ENCODE results near the gene TSKS. TPM values are rescaled to one million over a fixed set of nuclear protein-coding genes. Genes with fewer than 3 reads are reported as not detected.

The TSKS gene
- total and polyA plus RNA-seq, 11 donors: 0.23 to 0.77 (median 0.40) TPM; not detected in 3

DNA sequence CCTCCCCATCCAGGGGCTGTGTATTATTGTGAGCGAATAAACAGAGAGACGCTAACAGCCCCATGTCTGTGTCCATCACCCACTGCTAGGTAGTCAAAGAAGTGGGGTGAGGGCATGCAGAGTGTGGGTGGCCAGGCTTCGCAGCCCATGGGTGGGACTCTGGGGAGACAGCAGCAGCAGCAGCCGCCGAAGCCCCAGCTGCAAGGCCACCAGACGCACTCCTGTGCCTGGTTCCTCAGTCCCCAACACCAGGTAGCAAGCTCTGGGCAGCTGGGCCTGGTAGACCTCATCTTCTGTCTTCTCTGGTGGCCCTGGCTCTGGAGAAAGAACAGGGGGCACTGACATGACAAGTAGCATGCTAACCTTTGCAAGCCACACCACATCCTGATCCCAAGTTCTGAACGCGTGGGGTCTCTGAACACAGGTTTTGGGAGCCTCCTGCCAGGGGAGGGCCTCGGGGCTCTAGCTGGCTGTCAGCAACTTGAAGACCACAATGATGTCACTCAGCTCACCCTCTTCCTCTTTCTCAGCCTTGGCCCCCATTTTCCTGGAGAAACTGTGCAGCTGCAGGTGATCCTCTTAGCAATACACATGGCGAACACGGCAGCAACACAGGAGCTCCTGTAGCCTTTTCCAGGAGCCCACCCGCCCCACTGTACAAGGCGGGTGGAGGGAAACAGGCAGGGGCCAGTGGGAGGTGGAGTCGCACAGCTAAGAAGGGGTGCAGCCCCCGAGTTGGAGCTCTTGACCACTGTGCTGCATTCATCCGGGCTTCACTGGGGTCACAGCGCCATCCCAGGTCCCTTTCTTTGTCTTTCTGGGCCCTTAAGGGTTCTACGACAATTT is 44.2 kb upstream of the TSKS start:
- Histone ChIP-seq H3K27ac (peak overlapping the region in 1 of 12 donors; percentile 32), H3K27me3 (no peaks in the 10 kb centered on the region), H3K4me3 (no peak overlapping the region), H3K9me3 (no peaks in the 10 kb centered on the region), H3K4me1 (peaks cover 0 to 28% (median 17%) of the 10 kb centered on the region in 12 donors), H3K36me3 (peaks cover 0 to 54% (median 44%) of the 10 kb centered on the region in 9 donors)
- DNase-seq: no peak
- no peak for ATAC-seq
- TF ChIP-seq, protein P1, sequence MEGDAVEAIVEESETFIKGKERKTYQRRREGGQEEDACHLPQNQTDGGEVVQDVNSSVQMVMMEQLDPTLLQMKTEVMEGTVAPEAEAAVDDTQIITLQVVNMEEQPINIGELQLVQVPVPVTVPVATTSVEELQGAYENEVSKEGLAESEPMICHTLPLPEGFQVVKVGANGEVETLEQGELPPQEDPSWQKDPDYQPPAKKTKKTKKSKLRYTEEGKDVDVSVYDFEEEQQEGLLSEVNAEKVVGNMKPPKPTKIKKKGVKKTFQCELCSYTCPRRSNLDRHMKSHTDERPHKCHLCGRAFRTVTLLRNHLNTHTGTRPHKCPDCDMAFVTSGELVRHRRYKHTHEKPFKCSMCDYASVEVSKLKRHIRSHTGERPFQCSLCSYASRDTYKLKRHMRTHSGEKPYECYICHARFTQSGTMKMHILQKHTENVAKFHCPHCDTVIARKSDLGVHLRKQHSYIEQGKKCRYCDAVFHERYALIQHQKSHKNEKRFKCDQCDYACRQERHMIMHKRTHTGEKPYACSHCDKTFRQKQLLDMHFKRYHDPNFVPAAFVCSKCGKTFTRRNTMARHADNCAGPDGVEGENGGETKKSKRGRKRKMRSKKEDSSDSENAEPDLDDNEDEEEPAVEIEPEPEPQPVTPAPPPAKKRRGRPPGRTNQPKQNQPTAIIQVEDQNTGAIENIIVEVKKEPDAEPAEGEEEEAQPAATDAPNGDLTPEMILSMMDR (IDR thresholded peaks at IDR 0.05): no peak
- TF ChIP-seq POLR2A (IDR thresholded peaks at IDR 0.05): no peak
- 84 to 88% (median 87%) methylated on average over 17 to 18 of the region's 18 CpGs for WGBS, 4 donors
- intact Hi-C loops (cut with DNase I): loop anchor here in 5 of 10 donors (5.0 kb wide), 3 partner anchors 35 to 130 kb away; partner anchors contain the start of genes AP2A1 (in 3 of the 5) and PRMT1 (in 1 of the 5)

- ATAC-seq: no peak
- peaks cover 0 to 33% (median 17%) of the 10 kb centered on the region in 12 donors for H3K4me1 ChIP-seq
- no peaks in the 10 kb centered on the region for H3K27me3 ChIP-seq
- intact Hi-C loops (cut with DNase I): loop anchor here in 5 of 10 donors (5.0 kb wide), 3 partner anchors 34 to 129 kb away; partner anchors contain the start of genes AP2A1 (in 3 of the 5) and PRMT1 (in 1 of the 5)
- TF ChIP-seq POLR2A (IDR thresholded peaks at IDR 0.05): no peak
- TF ChIP-seq, protein P1 (IDR thresholded peaks at IDR 0.05): no peak
- H3K27ac ChIP-seq: no peak overlapping the region
- no peak for DNase-seq
- 88 to 93% (median 92%) methylated on average over 8 of the region's 8 CpGs for WGBS, 4 donors
- no peak overlapping the region for H3K4me3 ChIP-seq
- no peaks in the 10 kb centered on the region for H3K9me3 ChIP-seq
- peaks cover 0 to 59% (median 47%) of the 10 kb centered on the region in 9 donors for H3K36me3 ChIP-seq
These were observed 43.5 kb upstream of the TSKS start for GRCh38 chr19:49806620-49806959.

GRCh38 chr19:49805822-49806619 is 42.9 kb upstream of the TSKS start:
- ATAC-seq (no peak), DNase-seq (no peak)
- Histone ChIP-seq H3K4me3 (no peak overlapping the region), H3K4me1 (peaks cover 0 to 35% (median 19%) of the 10 kb centered on the region in 12 donors), H3K9me3 (no peaks in the 10 kb centered on the region), H3K27ac (no peak overlapping the region), H3K27me3 (no peaks in the 10 kb centered on the region), H3K36me3 (peaks cover 0 to 64% (median 49%) of the 10 kb centered on the region in 9 donors)
- TF ChIP-seq POLR2A (IDR thresholded peaks at IDR 0.05): no peak
- TF ChIP-seq, protein P1 (IDR thresholded peaks at IDR 0.05): no peak
- WGBS, 4 donors: 85 to 92% (median 87%) methylated on average over 16 to 20 of the region's 20 CpGs
- intact Hi-C loops (cut with DNase I): loop anchor here in 5 of 10 donors (5.0 kb wide), 3 partner anchors 34 to 129 kb away; partner anchors contain the start of genes AP2A1 (in 3 of the 5) and PRMT1 (in 1 of the 5)
